ENCODE measurements around the gene PTRH1. TPM values are rescaled to one million over a fixed set of nuclear protein-coding genes. Genes with fewer than 3 reads are reported as not detected.

Gene PTRH1
- total and polyA plus RNA-seq, 12 donors = 3.4 to 48.8 (median 24.3) TPM

DNA sequence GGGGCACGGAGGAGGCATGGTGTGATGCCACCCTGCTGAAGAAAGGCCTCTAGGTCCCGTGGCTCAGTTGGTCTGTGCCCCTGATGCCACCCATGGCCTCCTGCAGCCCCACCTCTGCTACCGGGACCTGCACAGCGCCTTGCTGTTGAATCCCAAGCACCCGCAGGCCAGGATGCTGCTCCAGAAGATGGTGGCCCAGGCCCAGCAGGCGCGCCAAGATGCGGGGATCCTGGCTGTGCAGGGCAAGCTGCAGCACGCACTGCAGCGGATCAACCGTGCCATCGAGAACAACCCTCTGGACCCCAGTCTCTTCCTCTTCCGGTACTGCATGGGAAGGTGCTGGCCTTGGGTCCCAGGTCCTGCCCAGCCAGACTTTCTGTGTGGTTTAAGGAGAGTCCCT is 7.5 kb upstream of the PTRH1 start:
- Histone ChIP-seq H3K4me3 (no peak overlapping the region), H3K27ac (no peak overlapping the region), H3K36me3 (replicated peaks in 1 of 2) (no peaks in the 10 kb centered on the region), H3K9me3 (replicated peaks in 1 of 3) (no peaks in the 10 kb centered on the region), H3K27me3 (no peaks in the 10 kb centered on the region), H3K4me1 (replicated peaks in 1 of 2) (peaks cover 0 to under 1% of the 10 kb centered on the region in 2 donors)
- DNase-seq = no peak
- WGBS, 4 donors = 89 to 96% (median 94%) methylated on average over 7 to 13 of the region's 13 CpGs
- no peak for TF ChIP-seq POLR2A (IDR thresholded peaks at IDR 0.05)
- TF ChIP-seq, protein P1, sequence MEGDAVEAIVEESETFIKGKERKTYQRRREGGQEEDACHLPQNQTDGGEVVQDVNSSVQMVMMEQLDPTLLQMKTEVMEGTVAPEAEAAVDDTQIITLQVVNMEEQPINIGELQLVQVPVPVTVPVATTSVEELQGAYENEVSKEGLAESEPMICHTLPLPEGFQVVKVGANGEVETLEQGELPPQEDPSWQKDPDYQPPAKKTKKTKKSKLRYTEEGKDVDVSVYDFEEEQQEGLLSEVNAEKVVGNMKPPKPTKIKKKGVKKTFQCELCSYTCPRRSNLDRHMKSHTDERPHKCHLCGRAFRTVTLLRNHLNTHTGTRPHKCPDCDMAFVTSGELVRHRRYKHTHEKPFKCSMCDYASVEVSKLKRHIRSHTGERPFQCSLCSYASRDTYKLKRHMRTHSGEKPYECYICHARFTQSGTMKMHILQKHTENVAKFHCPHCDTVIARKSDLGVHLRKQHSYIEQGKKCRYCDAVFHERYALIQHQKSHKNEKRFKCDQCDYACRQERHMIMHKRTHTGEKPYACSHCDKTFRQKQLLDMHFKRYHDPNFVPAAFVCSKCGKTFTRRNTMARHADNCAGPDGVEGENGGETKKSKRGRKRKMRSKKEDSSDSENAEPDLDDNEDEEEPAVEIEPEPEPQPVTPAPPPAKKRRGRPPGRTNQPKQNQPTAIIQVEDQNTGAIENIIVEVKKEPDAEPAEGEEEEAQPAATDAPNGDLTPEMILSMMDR (IDR thresholded peaks at IDR 0.05) = no peak
- intact Hi-C loops (cut with DNase I) = no loop called here

DNA sequence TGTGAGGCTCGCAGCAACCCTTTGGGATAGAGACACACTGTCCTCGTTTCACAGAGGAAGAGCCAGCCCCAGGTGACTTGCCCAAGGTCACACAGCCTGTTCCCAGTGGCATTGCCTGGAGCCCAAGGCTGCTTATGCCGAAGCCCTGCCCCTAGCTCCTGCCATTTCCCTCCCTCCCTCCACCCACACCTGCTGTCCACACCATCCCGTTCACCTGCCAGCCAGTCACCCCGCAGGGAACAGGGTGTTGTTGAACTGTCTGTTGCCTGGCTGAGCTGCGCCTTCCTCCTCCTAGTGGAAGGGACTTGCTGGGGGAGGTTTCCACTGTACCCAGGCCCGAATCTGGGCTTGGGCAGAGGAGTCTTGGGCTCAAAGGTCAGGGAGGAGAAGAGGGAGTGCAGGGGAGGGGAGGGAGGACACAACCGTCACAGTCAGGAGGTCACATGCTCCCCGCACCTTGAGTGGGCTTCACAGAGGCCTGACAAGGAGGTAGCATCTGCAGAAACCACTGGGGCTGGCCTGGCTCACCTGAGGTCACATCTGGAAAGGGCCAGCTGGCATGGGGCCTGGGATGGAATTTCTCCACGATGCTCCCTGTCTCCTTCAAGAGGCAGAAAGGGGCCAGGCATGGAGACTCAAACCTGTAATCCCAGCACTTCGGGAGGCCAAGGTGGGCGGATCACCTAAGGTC is 6.7 kb upstream of the PTRH1 start:
- Histone ChIP-seq H3K36me3 (replicated peaks in 1 of 2) (no peaks in the 10 kb centered on the region), H3K4me3 (no peak overlapping the region), H3K27ac (no peak overlapping the region), H3K9me3 (replicated peaks in 1 of 3) (no peaks in the 10 kb centered on the region), H3K27me3 (no peaks in the 10 kb centered on the region), H3K4me1 (replicated peaks in 1 of 2) (peaks cover 0 to 6% of the 10 kb centered on the region in 2 donors)
- no peak for DNase-seq
- TF ChIP-seq POLR2A (IDR thresholded peaks at IDR 0.05) = no peak
- TF ChIP-seq, protein P1 (IDR thresholded peaks at IDR 0.05) = no peak
- 57 to 75% (median 64%) methylated on average over 8 to 12 of the region's 12 CpGs for WGBS, 4 donors
- intact Hi-C loops (cut with DNase I) = no loop called here

DNA sequence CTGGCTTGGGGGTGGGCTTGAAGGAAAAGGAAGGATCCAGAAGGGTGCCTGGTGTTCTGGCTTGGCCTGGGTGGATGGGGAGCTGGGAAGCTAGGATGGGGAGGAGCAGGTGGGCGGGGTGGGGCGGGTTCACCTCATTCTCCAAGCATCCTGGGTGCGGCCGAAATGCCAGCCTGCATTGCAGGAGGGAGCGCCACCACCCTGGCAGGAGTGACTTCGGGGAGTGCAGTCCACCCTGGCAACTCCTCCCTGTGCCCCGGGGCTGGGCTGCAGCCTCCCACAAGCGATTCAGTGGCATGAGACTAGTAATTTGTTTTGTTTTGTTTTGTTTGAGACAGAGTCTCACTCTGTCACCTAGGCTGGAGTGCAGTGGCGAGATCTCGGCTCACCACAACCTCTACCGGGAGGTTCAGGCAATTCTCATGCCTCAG is 5.9 kb upstream of the PTRH1 start:
- Histone ChIP-seq H3K4me1 (replicated peaks in 1 of 2) (peaks cover 1 to 8% of the 10 kb centered on the region in 2 donors), H3K9me3 (replicated peaks in 1 of 3) (no peaks in the 10 kb centered on the region), H3K36me3 (replicated peaks in 1 of 2) (no peaks in the 10 kb centered on the region), H3K27ac (no peak overlapping the region), H3K27me3 (no peaks in the 10 kb centered on the region), H3K4me3 (no peak overlapping the region)
- WGBS, 4 donors = 70 to 78% (median 73%) methylated on average over 10 to 11 of the region's 11 CpGs
- intact Hi-C loops (cut with DNase I) = no loop called here
- TF ChIP-seq POLR2A (IDR thresholded peaks at IDR 0.05) = no peak
- TF ChIP-seq, protein P1 (IDR thresholded peaks at IDR 0.05) = no peak
- DNase-seq = no peak

DNA sequence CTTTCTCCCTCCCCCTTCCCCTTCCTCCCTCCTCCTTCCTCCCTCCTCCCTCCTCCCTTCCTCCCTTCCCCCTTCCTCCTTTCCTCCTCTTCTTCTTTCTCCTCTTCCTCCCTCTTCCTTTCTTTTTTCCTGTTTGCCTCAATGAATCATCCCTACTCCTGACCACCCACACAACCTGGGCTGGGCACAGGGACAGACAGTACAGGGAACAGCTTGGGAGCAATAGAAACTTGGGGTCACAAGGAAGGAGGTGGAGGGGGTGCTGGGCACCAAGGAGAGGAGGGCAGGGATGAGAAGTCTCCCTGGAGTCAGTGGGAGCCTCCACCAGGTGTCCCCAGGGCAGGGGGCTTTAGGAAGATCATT is 5.4 kb upstream of the PTRH1 start:
- Histone ChIP-seq H3K4me3 (no peak overlapping the region), H3K27me3 (no peaks in the 10 kb centered on the region), H3K27ac (no peak overlapping the region), H3K36me3 (replicated peaks in 1 of 2) (no peaks in the 10 kb centered on the region), H3K4me1 (replicated peaks in 1 of 2) (peaks cover 6 to 13% of the 10 kb centered on the region in 2 donors), H3K9me3 (replicated peaks in 1 of 3) (no peaks in the 10 kb centered on the region)
- DNase-seq = no peak
- intact Hi-C loops (cut with DNase I) = no loop called here
- TF ChIP-seq, protein P1 (IDR thresholded peaks at IDR 0.05) = no peak
- TF ChIP-seq POLR2A (IDR thresholded peaks at IDR 0.05) = no peak

Data from adrenal gland (tissue), 12 donors.